Mesendoderm (in vitro differentiated cells): ENCODE results near the gene DOK7.

Experiments used
- DNase-seq: peaks from one replicate; pipeline ENCODE4 v3.0.0; 2013
- H2AK5ac ChIP-seq: 2 replicates; pipeline ENCODE4 v1.6.1; 2013; ENCODE audit warnings: low read length, inconsistent platforms
- H2BK120ac ChIP-seq: 2 replicates; pipeline ENCODE4 v1.6.1; 2013; ENCODE audit warnings: low read depth, mild to moderate bottlenecking, low read length, moderate library complexity, mixed read lengths
- H2BK15ac ChIP-seq: replicated peaks from 2 replicates; pipeline ENCODE4 v1.6.1; 2013; ENCODE audit warnings: low read depth, mild to moderate bottlenecking, moderate library complexity
- H2BK5ac ChIP-seq: 2 replicates; pipeline ENCODE4 v1.6.1; 2013; ENCODE audit warnings: low read length, inconsistent platforms
- H3K18ac ChIP-seq: 2 replicates; pipeline ENCODE4 v1.6.1; 2013; ENCODE audit warnings: mild to moderate bottlenecking, low read length, mixed read lengths
- H3K23ac ChIP-seq: one replicate; pipeline ENCODE4 v1.6.1; 2013; ENCODE audit warnings: low read length
- H3K27ac ChIP-seq: 2 replicates; pipeline ENCODE4 v1.5.1; 2013; ENCODE audit warnings: low read depth, mild to moderate bottlenecking, inconsistent platforms, low read length, moderate library complexity
- H3K27me3 ChIP-seq: 2 replicates; pipeline ENCODE4 v1.6.1; 2013; ENCODE audit warnings: low read length, control low read depth, mild to moderate bottlenecking, inconsistent platforms; ENCODE audit not compliant: insufficient read depth, poor library complexity
- H3K36me3 ChIP-seq: 2 replicates; pipeline ENCODE4 v1.6.1; 2013; ENCODE audit warnings: low read length, inconsistent platforms; ENCODE audit not compliant: control insufficient read depth, insufficient read depth
- H3K4ac ChIP-seq: one replicate; pipeline ENCODE4 v1.6.1; 2013; ENCODE audit warnings: low read depth, mild to moderate bottlenecking, low read length, moderate library complexity
- H3K4me1 ChIP-seq: 2 replicates; pipeline ENCODE4 v1.6.1; 2013; ENCODE audit warnings: low read depth, low read length, inconsistent platforms; ENCODE audit not compliant: control insufficient read depth
- H3K4me2 ChIP-seq: 2 replicates; pipeline ENCODE4 v1.6.1; 2013; ENCODE audit warnings: low read length
- H3K4me3 ChIP-seq: 2 replicates; pipeline ENCODE4 v1.5.1; 2013; ENCODE audit warnings: mild to moderate bottlenecking, low read length
- H3K56ac ChIP-seq: one replicate; pipeline ENCODE4 v1.6.1; 2013; ENCODE audit warnings: low read length
- H3K79me1 ChIP-seq: 2 replicates; pipeline ENCODE4 v1.6.1; 2013; ENCODE audit warnings: low read length, inconsistent platforms
- H3K79me2 ChIP-seq: 2 replicates; pipeline ENCODE4 v1.6.1; 2013; ENCODE audit warnings: mild to moderate bottlenecking, low read length; ENCODE audit not compliant: control insufficient read depth, insufficient read depth
- H3K9ac ChIP-seq: 2 replicates; pipeline ENCODE4 v1.6.1; 2013; ENCODE audit warnings: low read length, inconsistent platforms
- H4K5ac ChIP-seq: one replicate; pipeline ENCODE4 v1.6.1; 2013; ENCODE audit warnings: low read length
- H4K8ac ChIP-seq: one replicate; pipeline ENCODE4 v1.6.1; 2013; ENCODE audit warnings: low read depth, mild to moderate bottlenecking, control low read depth, low read length, moderate library complexity
- WGBS: extraction: QIAGEN DNeasy Blood & Tissue Kit; methylation state at CpG from one replicate; pipeline ENCODE4 v1.1.7; 2013; ENCODE audit warnings: low lambda C conversion rate, missing lambda C conversion rate; ENCODE audit not compliant: insufficient coverage; ENCODE audit errors: extremely low coverage; 5-methylcytosine and 5-hydroxymethylcytosine counted together

The DOK7 gene

DNA sequence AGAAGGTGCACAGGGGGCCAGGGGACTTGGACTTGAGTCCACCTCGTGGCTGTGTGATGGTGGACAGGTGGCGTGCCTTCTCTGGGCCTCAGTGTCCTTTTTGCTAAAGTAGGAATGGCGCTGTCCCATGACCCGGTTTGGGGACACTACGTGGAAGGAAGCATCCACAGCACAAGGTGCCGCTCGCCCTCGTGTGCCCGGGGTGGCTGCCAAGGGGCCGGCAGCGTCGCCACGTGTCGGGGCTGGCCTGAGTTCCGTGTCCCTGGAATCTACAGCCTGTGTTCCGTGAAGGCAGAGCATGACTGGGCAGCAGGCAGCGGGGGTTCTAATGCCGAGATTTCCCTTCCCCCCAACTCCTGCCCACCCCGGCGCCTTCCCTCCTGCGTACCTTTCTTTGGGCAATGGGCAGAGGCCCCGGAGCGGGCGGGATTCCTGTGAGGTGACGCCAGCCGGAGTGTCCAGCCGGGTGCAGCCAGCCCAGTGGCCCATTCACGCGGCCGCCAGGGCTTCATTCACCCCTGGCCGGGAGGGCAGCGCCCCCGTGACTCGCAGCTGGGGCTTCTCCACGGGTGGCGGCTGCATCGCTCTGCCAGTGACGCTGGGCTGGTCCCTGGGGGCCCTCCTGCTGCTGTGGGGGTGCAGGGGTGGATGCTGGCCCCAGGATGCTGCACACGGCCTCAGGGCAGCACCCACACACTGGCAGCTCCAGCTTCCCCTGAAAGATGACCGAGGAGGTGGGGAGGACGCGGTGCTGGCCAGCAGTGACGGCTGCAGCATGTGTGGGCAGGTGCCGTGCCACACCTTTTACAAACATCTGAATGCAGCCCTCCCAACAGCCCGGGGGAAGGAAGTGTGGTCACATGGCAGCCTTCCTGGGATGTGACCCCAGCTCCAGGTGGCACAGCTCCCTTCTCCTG is 21.2 kb downstream of the DOK7 start:
- DNase-seq, result no peak
- H3K27ac ChIP-seq, result no peak overlapping the region
- no peak overlapping the region for H3K4me2 ChIP-seq
- no peak overlapping the region for H2BK15ac ChIP-seq
- no peak overlapping the region for H3K9ac ChIP-seq
- no peak overlapping the region for H4K8ac ChIP-seq
- no peak overlapping the region for H2BK120ac ChIP-seq
- H3K23ac ChIP-seq, result no peak overlapping the region
- H4K5ac ChIP-seq, result no peak overlapping the region
- no peak overlapping the region for H2AK5ac ChIP-seq
- H3K4ac ChIP-seq, result no peak overlapping the region
- peaks cover 13% of the 10 kb centered on the region for H3K4me1 ChIP-seq
- H2BK5ac ChIP-seq, result no peak overlapping the region
- WGBS, result no CpG with 5 or more reads among the region's 45 CpGs
- no peaks in the 10 kb centered on the region for H3K79me2 ChIP-seq
- no peaks in the 10 kb centered on the region for H3K36me3 ChIP-seq
- H3K4me3 ChIP-seq, result no peak overlapping the region
- no peaks in the 10 kb centered on the region for H3K27me3 ChIP-seq
- no peaks in the 10 kb centered on the region for H3K79me1 ChIP-seq
- H3K18ac ChIP-seq, result no peak overlapping the region
- no peak overlapping the region for H3K56ac ChIP-seq

DNA sequence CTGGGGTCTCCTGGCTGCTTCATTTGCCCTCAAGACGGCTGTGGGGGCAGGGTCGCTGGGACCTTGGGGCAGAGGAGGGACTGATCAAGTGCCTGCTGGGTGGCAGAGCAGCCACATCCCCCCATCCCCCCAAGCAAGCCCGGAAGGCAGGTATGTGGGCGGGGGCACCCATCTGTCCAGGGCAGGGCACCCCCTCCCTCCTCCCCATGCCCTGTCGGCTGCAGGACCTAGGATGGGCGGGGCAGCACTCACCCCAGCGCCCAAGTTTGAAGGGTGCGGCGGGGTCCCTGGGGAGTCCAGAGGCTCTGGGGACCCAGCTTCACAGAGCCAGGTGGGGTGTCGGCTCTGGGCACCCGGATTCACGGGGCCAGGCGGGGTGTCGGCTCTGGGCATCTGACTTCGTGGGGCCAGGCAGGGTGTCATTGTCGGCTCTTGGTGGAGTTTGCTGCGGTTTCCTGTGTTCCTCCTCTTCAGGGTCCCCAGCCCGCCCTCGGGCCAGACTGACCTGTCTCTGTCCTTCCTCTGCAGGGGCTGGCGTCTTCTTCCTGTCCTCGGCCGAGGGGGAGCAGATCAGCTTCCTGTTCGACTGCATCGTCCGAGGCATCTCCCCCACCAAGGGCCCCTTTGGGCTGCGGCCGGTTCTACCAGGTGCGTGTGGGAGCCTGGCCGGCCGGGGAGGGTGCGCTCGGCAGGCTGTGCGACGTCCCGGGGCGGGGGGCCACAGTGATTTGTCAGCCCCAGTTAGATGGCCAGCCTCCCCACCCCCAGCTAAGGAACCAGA is 22.1 kb downstream of the DOK7 start:
- H3K4me1 ChIP-seq, result peaks cover 13% of the 10 kb centered on the region

DNA sequence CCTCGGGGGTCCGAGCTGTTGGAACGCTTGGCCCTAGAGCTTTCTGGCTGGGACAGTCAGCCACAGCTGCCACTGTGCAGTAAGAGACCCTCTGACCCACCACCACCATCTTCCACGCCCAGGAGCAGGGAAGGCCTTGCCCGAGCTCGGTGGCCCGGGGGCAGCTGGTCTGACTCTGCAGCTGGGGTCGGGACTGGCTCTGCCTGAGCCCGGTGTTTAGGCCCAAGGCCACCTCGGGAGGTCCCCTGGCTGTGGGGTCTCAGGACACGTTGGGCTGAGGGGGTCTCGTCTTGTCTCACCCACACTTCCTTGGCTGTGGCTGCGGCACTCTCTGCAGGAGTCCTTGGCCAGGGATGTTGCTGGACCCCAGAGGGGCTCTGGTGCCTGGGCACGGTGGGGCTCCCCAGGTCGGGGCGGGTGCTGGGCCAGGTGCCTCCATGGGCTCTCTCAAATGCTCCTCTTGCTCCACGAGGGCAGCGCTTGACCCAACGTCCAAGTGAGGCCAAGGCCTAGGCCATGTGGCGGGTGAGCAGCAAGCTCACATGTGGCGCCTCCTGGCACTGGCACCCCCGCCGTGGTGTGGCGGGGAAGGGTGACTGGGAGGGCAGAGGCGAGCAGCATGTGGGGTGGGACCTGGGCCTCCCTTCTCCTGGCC is 22.9 kb downstream of the DOK7 start:
- no peaks in the 10 kb centered on the region for H3K27me3 ChIP-seq
- H3K36me3 ChIP-seq, result no peaks in the 10 kb centered on the region
- peaks cover 9% of the 10 kb centered on the region for H3K4me1 ChIP-seq
- H2BK15ac ChIP-seq, result no peak overlapping the region
- no peak overlapping the region for H3K4me3 ChIP-seq
- no peak overlapping the region for H3K18ac ChIP-seq
- H3K27ac ChIP-seq, result no peak overlapping the region
- no peaks in the 10 kb centered on the region for H3K79me1 ChIP-seq
- DNase-seq, result no peak
- H3K56ac ChIP-seq, result no peak overlapping the region
- no peak overlapping the region for H3K9ac ChIP-seq
- no peak overlapping the region for H3K23ac ChIP-seq
- H3K79me2 ChIP-seq, result no peaks in the 10 kb centered on the region
- WGBS, result no CpG with 5 or more reads among the region's 25 CpGs
- no peak overlapping the region for H3K4me2 ChIP-seq
- H2BK5ac ChIP-seq, result no peak overlapping the region
- H4K8ac ChIP-seq, result no peak overlapping the region
- H2BK120ac ChIP-seq, result no peak overlapping the region
- no peak overlapping the region for H3K4ac ChIP-seq
- no peak overlapping the region for H2AK5ac ChIP-seq
- no peak overlapping the region for H4K5ac ChIP-seq

More for the DNA sequence above, 22.1 kb downstream of the DOK7 start:
- H3K27me3 ChIP-seq, result no peaks in the 10 kb centered on the region
- no peak overlapping the region for H3K18ac ChIP-seq
- no peak overlapping the region for H2BK15ac ChIP-seq
- no peak overlapping the region for H3K4ac ChIP-seq
- no peak overlapping the region for H3K23ac ChIP-seq
- no peak overlapping the region for H2AK5ac ChIP-seq
- H3K4me2 ChIP-seq, result no peak overlapping the region
- no peaks in the 10 kb centered on the region for H3K79me2 ChIP-seq
- no CpG with 5 or more reads among the region's 36 CpGs for WGBS
- H3K79me1 ChIP-seq, result no peaks in the 10 kb centered on the region
- no peaks in the 10 kb centered on the region for H3K36me3 ChIP-seq
- DNase-seq, result no peak
- H2BK120ac ChIP-seq, result no peak overlapping the region
- no peak overlapping the region for H4K5ac ChIP-seq
- H3K4me3 ChIP-seq, result no peak overlapping the region
- no peak overlapping the region for H2BK5ac ChIP-seq
- no peak overlapping the region for H3K56ac ChIP-seq
- no peak overlapping the region for H3K9ac ChIP-seq
- no peak overlapping the region for H4K8ac ChIP-seq
- H3K27ac ChIP-seq, result no peak overlapping the region

DNA sequence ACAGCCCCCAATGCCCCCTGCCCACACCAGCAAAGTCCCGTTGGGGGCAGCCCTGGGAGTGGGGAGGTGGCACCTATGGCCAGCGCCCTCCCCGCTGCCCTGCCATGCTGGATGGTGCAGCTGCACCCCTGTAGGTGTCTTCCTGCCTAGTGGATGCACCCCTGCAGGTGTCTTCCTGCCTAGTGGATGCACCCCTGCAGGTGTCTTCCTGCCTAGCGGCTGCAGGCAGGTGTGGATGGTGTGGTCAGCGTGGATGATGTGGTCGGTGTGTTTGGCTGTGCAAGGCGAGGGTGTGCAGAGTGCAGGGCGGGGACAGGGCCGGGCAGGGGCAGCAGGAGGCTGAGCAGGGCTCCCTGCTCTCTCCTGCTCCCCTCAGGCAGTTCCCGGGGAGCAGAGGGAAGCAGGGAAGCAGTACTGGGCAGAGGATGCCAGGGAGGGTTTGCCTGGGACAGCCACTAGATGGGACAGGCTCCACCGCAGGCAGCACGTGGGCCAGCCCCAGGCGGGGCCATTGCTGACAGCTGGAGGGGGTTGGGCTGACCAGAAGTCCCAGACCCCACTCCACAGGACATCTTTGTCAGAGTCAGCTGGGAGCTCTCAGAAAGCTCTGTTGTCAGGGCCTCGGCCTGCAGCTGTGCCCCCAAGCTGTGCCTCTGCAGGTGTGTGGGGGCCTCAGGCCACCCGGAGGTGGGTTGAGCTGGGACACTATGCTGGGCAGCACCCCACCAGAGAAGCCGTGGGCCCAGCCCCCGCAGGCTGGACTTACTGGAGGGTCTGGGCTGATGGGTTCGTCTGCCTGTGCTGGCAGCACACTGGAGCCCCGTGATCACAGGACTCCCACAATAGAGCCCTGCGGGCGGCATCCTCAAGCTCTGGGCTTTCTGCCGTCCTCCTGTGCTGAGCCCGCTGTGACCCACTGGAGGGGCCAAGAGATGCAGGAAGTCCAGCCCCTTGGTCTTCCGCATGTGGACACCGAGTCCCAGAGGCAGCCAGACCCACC is 23.7 kb downstream of the DOK7 start:
- no peak overlapping the region for H3K56ac ChIP-seq
- no peak overlapping the region for H2BK120ac ChIP-seq
- H3K79me1 ChIP-seq, result no peaks in the 10 kb centered on the region
- no peak overlapping the region for H3K4me3 ChIP-seq
- peaks cover 2% of the 10 kb centered on the region for H3K4me1 ChIP-seq
- no peak overlapping the region for H3K18ac ChIP-seq
- H4K8ac ChIP-seq, result no peak overlapping the region
- no peak overlapping the region for H3K4ac ChIP-seq
- H2BK15ac ChIP-seq, result no peak overlapping the region
- no peak overlapping the region for H3K23ac ChIP-seq
- H3K36me3 ChIP-seq, result no peaks in the 10 kb centered on the region
- H3K27ac ChIP-seq, result no peak overlapping the region
- H3K4me2 ChIP-seq, result no peak overlapping the region
- no peak overlapping the region for H2BK5ac ChIP-seq
- no peak overlapping the region for H4K5ac ChIP-seq
- H2AK5ac ChIP-seq, result no peak overlapping the region
- H3K9ac ChIP-seq, result no peak overlapping the region
- no peaks in the 10 kb centered on the region for H3K79me2 ChIP-seq
- no peaks in the 10 kb centered on the region for H3K27me3 ChIP-seq
- peak; percentile 31 for DNase-seq
- no CpG with 5 or more reads among the region's 25 CpGs for WGBS

DNA sequence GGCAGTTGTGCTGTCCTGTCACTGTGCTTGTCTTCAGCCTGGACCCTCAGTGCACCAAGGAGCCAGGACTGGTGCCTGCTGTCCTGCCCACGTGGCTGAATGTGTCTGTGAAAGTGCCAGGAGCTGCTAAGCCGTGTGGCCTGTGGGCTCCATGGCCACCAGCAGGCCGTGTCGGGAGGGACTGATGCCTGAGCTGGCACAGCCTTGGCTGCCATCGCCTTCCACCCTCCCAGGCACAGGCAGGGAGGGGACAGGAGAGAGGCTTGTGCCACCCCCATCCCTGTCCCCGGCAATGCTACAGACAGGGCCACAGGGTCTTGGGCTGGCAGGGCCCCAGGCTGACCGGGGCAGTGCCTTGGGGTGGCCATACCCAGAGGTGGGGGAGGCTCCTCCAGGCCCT is 24.8 kb downstream of the DOK7 start:
- Histone ChIP-seq H3K27ac (no peak overlapping the region), H2AK5ac (no peak overlapping the region), H3K79me2 (no peaks in the 10 kb centered on the region), H3K27me3 (no peaks in the 10 kb centered on the region), H3K4me1 (no peaks in the 10 kb centered on the region), H2BK15ac (no peak overlapping the region), H3K4me3 (no peak overlapping the region), H4K8ac (no peak overlapping the region), H3K4ac (no peak overlapping the region), H3K23ac (no peak overlapping the region), H2BK5ac (no peak overlapping the region), H3K4me2 (no peak overlapping the region), H3K36me3 (no peaks in the 10 kb centered on the region), H3K79me1 (no peaks in the 10 kb centered on the region), H3K18ac (no peak overlapping the region), H2BK120ac (no peak overlapping the region), H3K56ac (no peak overlapping the region), H4K5ac (no peak overlapping the region), H3K9ac (no peak overlapping the region)
- WGBS, result no CpG with 5 or more reads among the region's 7 CpGs
- DNase-seq, result no peak
